EH (cell line): ENCODE measurements around the gene TMEM54.
A peak's percentile ranks its signal among the peaks of the same experiment; 100 is the strongest.

Experiments
- DNase-seq: peaks from one replicate; pipeline ENCODE4 v3.0.0-alpha.2; 2015; ENCODE audit warnings: low read depth

TMEM54 gene, protein sequence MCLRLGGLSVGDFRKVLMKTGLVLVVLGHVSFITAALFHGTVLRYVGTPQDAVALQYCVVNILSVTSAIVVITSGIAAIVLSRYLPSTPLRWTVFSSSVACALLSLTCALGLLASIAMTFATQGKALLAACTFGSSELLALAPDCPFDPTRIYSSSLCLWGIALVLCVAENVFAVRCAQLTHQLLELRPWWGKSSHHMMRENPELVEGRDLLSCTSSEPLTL

DNA sequence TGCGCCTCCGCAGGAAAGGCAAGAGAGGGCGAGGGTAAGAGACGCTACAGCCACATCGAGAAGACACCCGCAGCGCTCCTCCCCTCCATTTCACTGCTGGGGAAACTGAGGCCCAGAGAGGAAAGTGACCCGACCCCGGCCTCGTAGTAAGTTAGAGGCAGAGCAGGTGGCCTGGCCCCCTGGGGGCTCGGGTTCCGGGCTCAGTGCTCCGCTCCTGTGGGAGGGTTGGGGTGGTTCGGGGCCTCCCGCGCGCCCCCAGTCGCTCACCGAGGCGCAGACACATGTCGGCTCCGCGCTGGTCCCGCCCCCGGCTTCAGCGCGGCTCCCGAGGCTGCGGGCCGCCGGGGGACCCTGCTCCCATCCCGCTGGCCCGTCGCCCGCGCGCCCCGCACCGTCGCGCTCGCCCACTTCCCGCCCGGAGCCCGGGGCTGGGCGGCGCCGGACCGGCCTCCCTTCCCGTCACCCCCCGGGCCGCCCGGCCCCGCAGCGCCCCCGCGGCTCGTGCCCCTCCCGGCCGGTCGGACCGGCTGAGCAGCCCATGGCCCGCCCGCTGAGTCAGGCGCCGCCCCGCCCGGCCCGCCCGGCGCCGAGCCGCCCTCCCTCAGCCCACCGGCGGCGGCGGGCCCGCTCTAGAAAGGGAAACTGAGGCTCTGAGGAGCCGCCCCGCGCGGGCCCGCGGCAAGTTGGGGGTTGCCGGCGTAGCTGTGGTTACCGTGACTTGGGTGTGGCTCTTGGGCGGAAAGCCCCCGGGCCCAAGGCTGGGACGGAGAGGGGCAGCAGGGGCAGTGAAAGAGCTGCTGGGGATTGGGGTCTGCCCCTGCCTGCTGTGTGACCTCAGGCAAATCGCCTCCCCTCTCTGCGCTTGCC is at the start of gene TMEM54:
TMEM54 (minus strand) TSS at position 434 of the 867 bp plus-strand sequence; CDS start at position 283, 151 bp downstream.
- DNase-seq, result peak; percentile 54

DNA sequence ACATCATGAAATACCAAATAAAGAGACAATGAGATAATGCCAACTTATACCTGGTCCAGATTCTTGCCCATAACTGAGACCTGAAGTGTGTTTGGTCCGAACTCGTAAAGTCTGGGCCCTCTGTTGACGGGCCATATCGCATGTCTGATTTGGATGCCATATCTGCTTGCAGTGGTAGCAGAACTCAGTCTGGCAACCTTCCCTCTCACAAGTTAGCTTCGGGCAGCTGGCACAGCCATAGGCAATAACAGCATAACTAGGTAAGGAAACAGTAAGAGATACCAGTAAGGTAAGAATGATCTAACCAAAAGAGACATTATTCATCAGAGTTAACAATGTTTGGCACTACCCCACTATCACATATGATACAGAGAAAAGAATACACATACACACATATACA is 48.3 kb upstream of the TMEM54 start:
- no peak for DNase-seq

DNA sequence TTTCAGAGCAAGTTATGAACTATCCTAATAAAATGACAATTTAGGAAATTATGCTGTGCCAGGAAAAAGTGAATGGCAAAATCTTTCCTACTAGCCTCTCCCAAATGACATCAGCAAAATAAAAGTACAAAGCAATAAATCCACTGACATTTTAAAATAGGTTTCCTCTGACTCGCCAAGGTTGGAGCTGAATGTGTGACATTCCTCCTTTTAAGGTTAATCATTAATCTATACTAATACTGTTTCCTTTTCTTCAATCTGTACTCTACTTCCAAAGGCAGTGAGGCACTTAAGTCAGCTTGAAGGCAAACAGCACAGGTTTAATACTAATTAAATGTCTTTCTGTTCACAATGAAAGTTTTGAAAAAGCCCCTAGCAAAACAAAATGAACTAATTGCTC is 47.7 kb upstream of the TMEM54 start:
- no peak for DNase-seq

DNA sequence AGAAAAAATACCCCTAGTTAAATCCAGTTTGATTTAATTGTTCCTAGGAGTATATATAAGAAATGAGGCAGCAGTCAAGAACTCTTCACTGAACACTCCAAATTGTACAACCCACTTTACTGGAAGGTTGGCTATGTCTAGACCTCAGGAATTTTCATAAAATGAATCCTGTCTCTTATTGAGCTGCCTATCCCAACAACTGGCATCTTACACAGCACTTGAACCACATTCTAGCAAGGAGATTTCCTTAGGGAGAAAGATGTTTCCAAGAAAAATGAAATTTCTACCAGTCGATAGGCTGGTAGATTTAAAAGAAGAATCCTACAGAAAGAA is 47.2 kb upstream of the TMEM54 start:
- DNase-seq, result peak; percentile 6

DNA sequence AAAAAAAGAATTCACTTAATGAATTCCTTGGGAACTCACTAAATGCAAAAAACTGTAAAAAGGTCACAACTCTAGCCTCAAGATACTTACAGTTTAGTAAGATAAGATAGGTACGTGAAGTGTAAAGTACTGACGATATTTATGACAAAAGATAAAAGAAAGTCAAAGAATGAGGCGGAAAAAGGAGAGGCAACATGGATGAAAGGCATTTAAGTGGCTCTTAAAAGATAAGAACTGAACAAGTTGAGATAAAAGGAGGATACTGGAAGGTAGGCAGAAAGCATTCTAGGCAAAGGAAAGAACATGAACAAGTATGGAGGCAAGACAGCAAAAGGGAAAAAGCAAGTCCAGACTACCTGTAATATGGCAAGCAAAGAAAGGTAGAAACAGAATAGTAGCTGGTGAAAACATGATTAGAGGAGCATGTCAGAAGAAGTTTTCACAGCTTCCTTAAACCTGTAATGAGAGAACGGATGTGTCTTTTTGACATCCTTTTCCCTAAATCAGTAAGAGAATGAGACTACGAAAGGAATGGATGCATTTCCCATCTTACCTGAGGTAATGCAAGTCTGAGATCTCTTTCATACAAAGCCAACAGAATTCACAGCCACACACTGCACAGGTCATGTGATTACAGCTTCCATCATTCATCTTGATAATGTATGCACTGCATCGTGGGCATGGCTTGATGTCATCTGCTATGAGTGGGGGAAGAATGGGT is 46.6 kb upstream of the TMEM54 start:
- no peak for DNase-seq

DNA sequence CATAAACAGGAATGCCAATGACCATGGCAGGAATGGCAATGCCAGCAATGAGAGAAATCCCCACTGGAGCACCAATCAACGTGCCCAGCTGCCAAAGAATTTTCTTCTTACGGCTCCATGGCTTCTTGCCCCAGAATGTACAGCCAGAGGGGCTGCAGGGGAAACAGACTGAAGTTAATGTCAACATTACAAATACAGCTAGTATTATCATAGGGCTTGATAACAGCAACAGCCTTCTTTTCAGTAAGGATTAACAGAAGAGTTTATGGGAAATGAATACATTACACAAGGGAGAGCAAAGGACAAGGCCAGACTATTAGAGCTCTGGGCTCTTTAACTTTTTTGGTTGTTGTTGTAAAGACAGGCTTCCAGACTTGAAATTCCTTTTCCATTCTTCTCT is 45.2 kb upstream of the TMEM54 start:
- no peak for DNase-seq

DNA sequence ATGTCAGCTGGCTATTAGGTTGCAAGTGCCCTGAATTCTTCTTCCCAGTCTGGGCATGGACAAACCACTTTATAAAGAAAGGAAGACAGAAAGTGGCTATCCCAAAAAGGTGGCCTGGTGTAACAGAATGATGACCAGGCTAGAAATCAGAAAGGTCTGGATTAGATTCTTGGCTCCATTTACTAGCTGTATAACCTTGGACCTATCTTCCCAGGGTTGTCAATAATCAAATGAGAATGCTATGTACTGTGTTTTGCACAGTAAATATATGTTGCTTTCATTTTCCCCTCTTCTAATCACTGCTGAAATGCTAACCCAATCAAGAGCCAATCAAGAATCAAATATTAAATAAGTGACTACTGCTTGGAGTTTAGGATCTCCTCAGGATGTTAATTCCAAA is 43.0 kb upstream of the TMEM54 start:
- DNase-seq, result no peak

DNA sequence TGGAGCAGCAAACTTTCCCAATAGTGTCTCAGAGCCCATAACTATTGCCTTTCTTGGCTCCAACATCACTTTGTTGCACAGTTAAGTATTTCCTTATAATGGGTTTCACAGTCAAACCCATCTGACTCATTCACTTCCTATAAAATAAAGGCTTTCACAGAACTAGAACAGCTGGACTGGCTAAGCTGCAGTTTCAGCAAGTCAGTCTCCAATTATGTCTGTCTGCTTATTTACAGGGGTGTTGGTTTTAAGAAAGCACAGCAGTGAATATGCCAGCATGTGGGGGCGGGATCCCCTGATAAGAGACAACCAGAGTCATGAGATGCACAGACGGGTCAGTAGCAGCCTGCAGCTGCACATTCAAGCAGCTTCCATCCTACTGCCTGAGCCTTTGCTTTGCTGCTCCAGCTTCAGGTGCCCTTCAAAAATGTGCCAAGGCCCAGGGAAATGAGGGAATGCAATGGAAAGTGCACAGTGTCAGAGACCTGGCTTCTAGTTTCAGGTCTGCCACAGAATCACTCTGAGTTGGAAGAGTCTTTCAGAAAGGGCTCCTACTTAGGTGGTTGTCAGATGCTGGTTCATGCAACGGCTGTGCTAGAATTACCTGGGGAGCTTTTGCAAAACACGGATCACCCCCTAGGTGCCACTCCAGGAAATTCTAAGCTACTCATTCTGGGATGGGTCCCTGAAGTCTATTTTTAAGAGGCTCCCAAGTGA is 38.6 kb upstream of the TMEM54 start:
- DNase-seq, result peak; percentile 88

DNA sequence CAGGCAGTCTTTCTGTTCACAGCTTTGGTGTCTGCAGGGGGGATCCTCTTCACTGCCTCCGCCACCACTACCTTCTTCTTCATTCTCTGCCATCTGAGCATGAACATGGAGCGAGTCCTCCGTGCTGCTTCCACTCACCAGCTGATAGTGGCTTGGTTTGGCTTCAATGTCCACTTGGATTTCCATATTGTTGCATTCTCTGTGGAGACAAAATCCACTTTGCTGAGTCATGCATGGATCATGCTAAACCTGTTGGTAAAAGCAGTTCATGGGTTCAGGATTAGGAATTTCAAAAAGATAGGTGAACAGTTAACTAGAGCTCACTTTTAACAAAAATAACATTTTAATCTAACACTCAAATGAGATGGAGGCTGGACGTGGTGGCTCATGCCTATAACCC is 35.9 kb upstream of the TMEM54 start:
- no peak for DNase-seq

DNA sequence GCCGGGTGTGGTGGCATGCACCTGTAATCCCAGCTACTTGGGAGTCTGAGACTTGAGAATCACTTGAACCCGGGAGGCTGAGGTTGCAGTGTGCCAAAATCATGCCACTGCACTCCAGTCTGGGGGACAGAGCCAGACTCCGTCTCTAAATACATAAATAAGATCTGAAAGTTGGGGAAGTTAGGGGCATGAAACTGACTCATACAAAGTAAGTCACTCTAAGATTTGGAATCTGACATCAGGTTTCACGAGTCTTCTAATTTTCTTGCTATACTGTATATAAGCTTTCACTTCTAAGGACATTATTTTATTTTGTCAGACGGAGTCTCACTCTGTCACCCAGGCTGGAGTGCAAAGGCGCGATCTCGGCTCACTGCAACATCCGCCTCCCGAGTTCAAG is 33.3 kb upstream of the TMEM54 start:
- DNase-seq, result no peak

DNA sequence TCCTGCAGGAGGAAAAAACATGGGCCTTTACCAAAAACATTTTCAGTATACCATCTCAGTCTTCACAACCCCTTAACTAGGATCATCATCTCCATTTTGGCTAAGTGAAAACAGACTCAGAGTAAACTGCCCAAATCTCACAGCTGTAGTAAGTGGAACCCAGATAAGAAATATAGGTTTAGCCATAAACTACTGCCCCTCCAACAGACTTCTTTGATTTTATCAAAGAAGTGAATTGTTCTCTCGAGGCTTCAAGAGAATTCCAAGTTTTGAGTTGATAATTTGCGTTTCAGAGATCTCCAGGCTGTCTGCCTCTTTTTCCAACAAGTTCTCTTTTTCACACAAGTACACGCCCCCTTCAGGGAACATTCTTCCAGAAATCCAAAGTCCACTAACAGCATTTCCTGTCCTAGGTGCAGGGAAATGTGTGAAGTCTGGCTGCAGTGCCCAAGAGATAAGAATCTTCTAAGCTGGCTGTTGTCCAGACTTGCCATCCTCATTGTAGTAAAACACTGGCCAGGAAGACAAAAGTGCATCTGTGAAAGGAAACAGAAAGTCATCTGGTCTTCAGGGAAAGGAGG is 32.6 kb upstream of the TMEM54 start:
- DNase-seq, result peak; percentile 77

DNA sequence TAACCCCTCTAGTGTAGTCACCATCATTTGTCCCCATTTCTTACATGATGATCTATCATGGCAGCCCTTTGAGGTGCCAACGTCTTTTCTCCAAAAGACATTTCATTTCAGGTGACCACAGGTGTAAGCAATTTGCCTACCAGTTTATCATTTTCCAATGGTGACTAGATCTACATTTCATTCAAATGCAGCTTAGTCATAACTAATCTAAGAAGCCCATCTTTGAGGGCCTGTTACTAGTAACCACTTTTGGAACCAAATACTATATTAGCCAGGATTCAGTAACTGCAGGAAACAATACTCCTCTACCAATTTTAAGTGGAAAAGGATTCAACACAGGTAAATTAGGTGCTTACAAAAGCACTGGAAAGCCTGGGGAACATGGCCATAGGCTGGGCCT is 30.6 kb upstream of the TMEM54 start:
- DNase-seq, result no peak

DNA sequence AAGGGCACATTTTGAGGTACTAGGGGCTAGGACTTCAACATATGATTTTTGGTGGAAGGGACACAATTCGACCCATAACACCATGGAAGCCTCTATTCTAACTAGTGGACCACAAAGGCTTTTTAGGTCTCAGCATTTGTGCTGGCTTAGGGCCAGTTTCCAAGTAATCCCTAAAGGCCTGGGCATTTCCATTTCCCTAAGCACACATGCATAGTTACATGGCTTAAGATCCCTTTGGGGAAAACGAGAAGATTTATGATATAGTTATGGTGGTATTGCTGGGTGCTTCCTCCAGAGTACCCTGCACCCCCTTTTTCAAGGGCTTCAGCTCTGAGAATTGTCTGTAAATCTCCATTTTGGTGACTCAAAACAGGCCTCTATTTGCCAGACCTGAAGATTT is 28.2 kb upstream of the TMEM54 start:
- no peak for DNase-seq

DNA sequence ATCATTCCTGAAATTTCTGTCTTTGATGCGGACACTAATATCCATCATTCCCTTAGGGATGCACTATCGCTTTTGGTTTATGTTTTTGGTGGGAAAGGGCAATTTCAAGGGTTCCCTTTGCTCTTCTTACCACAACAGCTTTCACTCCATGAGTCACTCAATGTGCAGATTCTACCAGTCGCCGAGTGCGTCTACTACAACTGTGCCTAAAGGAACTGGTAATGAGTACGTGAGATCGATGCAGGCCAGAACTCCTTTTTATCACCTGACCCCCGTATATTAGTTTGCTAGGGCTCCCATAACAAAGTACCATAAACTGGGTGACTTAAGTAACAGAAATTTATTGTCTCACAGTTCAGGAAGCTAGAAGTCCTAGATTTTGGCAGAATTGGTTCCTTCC is 27.5 kb upstream of the TMEM54 start:
- DNase-seq, result no peak

DNA sequence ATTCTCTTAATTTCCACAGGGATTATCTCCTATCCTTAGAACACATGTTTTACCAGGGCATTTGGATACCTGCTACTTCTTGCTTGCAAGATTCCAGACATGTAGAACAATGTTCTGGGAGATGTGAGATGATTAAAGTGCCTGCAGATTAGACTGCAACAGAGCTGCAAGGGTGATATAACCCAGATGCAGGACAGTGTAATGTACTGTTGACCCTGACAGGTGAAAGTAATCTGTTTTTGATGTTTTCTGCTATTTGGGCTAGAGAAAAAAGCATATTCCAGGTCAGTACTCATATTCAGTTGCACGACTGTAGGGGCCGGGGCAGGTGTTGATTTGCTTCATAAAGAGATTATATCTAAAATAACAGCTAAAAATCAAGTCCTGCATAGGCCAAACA is 27.1 kb upstream of the TMEM54 start:
- DNase-seq, result no peak

DNA sequence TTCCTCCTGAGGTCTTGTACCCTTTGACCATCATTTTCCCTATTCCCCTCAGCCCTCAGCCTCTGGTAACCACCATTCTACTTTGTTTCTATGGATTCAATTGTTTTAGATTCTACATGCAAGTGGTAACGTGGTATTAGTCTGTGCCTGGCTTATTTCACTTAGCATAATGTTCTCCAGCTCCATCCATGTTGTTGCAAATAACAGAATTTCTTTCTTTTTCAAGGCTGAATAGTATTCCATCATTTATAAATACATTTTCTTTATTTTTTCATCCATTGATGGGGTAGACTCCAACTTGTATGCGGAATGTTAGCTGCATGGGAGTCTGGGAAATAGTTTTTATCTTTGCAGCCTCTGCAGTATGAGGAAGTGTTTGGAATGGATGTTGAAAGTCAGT is 26.3 kb upstream of the TMEM54 start:
- DNase-seq, result no peak

DNA sequence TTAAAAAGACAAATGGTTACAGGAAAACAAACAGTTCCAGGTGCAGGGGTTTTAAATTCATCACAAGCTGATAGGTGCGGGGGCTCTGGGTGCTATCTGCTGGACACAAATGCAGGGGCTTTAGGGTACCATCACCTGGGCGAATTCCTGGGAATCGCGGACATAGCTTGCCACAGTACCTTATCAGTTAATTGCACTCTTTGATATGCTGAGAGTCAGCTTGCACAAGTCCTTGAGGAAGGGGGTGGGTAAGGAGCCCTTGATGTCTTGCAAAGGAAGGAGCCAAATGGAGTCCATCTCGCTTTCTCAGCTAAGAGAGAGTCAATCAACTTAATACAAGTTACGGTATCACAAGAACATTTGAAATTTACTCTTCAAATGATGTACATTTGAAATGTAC is 25.4 kb upstream of the TMEM54 start:
- DNase-seq, result no peak

DNA sequence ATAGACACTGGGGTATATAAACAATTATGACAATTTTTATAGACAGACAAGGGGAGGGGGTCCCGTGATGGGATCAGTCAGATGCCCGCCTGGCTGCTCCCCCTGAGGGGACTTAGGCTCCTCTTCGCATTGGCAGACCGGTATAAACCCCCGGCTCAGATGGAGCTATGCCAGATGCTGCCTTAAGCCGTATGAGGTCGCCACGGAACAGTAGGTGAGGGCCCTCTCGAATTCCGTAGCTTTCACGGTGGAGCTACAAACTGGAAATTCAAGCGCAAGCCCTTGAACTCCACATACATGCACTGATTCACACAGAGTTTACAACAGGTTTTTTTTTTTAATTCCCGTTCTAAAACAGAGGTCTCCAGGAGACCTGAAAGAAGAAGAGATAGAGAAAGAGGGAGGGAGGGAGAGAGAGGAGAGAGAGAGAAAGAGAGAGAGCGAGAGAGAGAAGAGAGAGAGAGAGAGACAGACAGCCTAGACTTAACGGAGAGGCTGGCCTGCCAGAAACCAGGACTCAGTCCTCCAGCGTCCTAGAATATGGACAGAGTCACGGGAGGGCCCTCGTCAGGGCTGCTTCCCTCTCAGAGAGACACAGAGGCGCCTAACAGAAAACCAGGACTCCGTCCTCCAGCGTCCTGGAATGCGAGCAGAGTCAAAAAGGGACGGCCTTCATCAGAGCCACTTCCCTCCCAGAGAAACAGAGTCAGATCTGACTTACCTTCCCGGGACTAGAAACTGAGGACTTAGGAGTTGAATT is 24.4 kb upstream of the TMEM54 start:
- DNase-seq, result peak; percentile 47

DNA sequence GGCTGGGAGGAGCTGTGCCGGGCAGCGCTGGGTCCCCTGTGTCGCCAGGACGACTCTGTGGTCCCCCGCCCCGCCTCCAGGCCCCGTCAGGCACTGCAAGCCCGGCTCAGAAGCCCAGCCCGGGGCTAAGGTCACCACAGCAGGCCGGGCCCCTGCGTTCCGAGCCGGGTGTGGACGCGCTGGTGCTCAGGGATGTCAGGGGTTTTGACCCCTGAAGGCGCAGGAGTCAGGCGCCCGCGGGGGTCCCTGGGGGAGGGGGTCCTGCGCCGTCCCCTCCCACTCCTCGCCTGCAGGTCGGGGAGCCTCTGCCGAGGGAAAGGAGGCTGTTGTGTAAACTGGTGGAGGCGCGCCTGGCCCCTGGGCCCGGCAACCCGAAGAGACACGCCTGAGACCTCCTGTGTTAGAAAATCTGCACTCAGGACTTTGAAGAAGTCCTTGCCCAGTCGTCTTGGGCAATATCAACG is 23.7 kb upstream of the TMEM54 start:
- DNase-seq, result no peak

DNA sequence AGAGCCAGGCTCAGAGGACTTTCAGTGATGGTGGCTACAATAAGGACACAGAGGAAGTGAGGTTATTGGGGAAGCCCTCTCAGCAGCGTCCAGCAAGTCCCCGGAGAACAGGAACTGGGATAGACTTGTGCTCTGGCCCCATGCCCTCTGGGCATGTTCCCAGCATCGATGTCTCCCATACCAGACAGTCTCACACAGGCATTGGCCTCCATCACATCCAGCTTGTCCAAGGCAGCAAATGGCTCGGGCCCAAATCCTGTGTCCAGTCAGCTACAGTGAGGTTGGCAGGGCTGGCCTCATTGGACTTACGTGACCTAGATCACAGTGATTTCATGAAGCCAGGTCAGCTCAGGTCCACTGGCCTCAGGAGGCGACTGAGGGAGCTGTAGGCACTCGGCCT is 19.6 kb upstream of the TMEM54 start:
- peak; percentile 55 for DNase-seq
